NCI-H1105 (cell line): ENCODE data around the gene MLLT10.
"Not testable (repeated sequence)": the region's sequence is repeated elsewhere in the genome, so short reads cannot be mapped to it uniquely, and the experiment has no call there.

Experiments
- DNase-seq: peaks from one replicate; lab custom pipeline; 2025; lab: John Stamatoyannopoulos, UW

The MLLT10 gene

DNA sequence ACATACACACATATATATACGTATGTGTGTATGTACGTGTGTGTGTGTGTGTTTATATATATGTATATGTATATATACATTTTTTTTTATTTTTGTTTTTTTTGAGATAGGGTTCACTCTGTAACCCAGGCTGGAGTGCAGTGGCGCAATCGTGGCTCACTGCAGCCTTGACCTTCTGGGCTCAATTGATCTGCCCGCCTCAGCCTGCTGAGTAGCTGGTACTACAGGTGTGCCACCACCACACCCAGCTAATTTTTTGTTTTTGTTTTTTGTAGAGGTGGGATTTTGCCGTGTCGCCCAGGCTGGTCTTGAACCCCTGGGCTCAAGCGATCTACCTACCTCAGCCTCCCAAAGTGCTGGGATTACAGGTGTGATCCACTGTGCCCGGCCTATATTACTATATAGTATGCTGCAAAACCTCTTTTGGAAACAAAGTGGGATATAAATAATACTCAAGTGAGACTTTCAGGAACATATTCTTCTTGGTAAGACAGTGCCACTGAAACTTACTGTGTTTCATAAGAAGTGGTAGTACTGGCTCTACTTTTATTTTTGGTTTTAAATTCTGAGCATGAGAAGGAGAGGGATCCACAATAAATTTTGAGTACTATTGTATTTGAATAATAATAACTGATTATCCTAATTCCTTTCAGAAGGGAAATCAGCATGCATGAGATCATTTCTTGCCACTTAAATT lies 51.0 kb downstream of the MLLT10 start:
- no peak for DNase-seq

DNA sequence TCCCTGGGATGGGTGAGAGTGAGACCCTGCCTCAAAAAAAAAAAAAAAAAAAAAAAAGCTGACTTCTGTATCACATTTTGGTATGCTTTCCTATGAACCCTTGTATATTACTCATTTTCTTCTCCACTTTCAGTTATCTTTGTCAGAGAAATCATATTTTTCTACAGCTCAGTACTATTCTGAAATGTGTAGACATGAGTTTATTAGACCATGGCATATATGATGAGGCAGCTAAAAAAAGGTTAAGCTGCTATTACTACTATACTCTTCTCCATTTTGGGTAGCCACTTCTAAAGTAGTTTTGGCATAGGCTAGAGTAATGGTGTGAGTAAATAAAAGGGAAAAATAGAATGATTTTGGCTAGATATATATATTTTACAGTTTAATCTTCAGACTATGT lies 53.4 kb downstream of the MLLT10 start:
- DNase-seq = no peak

DNA sequence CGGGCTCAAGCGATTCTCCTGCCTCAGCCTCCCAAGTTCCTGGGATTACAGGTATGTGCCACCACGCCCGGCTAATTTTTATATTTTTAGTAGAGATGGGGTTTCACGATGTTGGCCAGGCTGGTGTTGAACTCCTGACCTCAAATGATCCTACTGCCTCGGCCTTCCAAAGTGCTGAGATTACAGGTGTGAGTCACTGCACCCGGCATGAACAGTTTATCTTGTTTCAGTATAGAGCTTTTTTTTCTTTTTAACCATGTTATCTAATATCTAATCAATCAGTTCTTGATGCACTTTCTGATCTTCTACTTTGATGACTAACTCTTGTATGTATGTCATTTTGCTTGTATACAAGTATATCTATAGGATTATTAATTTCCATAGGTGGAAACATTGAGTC lies 54.1 kb downstream of the MLLT10 start:
- DNase-seq = not testable (repeated sequence)

DNA sequence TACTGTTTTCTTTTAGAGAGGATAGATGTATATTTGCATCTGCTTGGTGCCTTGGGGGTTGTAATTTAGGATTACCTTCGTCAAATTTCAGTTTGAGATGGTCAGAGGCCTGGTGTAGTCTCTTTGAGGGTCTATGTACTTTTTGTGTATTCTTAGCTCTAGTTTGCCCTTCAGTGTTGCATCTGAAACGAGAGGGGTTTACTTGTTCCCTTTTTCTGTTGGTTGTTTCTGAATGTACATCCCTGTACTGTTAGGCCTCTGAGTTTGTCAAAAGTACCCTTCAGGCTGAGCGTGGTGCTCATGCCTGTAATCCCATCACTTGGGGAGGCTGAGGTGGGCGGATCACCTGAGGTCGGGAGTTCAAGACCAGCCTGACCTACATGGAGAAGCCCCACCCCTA lies 60.0 kb downstream of the MLLT10 start:
- no peak for DNase-seq

DNA sequence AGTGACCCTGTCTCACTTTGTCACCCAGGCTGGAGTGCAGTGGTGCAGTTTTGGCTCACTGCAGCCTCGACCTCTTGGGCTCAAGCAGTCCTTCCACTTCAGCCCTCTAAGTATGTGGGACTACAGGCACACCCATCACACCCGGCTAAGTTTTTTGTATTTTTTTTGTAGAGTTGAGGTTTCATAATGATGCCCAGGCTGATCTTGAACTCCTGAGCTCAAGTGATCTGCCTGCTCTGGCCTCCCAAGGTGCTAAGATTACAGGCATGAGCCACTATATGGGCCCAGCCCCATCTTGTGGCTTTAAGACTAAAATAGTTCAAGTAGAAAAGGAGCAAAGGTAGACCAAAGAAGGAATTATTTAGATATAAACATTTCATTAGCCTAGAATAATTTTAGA lies 65.5 kb downstream of the MLLT10 start:
- DNase-seq = no peak

DNA sequence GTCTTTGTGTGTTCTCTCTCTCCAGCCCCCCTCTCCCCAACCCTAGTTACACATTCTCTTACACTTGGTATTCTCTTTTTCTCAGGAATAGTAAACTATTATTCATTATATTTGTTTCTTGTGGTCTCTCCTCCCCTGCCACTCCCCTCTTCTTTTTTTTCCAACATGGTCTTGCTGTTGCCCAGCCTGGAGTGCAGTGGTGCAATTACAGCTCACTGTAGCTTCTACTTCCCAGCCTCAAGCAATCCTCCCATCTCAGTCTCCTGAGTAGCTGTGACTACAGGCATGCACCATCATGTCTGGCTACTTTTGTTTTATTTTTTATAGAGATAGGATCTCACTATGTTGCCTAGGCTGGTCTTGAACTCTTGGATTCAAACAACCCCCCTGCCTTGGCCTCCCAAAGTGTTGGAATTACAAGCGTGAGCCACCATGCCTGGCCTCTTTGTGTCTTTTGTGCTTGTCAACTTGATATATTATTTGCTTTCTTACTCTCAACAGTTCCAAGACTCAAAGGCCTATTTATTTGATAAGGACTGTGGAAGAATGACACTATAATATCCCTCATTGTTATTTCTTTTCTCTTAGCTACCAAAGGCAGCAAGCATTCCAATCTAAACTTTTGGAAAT lies 66.9 kb downstream of the MLLT10 start:
- DNase-seq = no peak

DNA sequence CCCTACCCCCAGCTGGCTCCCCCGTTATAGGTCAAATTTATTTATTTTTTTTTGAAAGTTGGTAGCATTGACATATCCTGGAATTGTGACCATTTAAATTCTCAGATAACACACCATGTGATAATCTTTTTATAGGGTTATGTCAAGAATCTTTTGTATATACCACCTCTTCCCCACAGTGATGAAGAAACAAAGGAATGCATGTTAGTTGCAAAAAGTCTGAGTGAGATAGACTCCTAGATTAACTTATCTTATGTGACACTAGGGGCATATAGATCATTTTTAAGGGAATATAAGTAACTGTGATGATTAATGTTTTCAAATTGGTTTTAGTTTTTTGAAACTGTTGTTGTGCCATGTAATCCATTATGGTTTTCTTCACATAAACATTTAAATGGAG lies 68.3 kb downstream of the MLLT10 start:
- no peak for DNase-seq

DNA sequence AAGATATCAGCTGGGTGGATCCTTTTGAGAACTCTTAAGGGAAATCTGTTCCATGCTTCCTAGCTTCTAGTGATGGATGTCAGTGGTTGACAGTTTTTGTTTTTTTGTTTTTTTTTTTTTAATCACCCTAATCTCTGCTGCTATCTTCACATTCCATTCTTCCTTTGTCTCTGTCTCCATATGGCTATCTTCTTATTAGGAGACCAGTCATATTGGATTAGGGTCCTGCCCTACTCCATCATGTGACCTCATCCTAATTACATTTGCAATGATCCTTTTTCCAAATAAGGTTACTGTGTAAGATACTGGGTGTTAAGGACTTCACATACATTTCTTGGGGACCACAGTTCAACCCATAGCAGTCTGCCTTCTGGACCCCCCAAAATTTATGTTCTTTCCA lies 69.7 kb downstream of the MLLT10 start:
- DNase-seq = no peak

DNA sequence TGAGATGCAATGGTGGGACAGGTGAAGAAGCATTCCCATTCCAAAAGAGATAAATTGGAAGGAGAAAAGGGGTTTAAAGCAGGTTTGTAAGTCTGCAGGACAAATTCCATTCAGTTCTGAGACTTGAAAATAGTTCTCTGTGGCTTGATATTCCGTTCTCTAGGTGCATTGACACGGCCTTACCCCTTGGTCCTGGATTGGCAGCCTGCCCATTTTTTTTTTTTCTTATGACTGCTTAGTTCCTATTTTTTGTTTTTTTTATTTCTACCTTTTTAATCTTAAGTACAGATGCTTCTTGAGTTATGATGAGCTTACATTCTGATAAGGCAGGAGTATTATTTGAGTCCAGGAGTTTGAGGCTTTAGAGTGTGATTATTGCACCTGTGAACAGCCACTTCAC lies 70.6 kb downstream of the MLLT10 start:
- no peak for DNase-seq

DNA sequence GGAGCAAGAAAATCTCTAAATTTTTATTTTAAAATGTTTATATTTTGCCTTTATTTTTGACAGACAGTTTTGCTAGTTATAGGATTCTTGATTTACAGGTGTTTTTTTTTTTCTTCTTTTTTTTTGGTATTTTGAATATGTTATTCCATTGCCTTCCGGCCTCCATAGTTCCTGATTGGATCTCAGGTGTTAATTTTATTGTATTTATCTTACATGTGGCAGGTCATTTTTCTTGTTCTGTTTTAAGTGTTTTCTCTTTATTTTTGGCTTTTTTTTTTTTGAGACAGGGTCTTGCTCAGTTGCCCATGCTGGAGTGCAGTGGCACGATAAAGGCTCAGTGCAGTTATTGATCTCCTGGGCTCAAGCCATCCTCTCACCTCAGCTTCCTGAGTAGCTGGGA lies 73.9 kb downstream of the MLLT10 start:
- no peak for DNase-seq

DNA sequence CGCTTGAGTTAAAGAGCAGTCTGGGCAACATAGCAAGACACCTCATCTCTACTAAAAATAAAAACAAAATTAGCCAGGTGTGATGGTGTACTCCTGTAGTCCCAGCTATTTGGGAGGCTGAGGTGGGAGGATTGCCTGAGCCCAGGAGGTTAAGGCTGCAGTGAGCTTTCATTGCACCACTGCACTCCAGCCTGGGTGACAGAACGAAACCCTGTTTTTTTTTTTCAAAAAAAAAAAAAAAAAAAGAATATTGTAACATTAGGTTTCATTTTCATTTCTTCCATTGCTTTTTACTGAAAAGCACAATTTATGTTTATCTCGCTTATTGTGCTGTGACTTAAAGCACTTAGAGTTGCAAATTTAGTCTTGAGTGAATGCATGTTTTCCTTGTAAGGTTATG lies 80.0 kb downstream of the MLLT10 start:
- no peak for DNase-seq

DNA sequence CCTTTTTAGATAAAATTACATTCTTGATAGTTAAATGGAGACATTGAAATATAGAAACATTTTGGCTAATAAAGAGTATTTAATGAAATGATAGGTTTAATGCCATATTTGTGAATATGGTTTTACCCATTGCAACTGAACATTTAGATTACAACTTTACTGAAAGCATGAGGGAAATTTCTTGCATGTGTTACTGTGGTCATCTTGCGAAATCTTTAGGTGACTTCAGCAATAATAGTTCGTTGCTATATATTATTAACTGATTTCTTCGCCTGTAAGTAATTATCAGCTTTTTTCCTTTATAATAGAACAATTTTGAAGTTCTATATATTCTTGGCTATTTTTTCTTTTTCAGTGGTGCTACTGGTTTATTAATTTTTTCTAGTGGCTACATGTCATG lies 83.2 kb downstream of the MLLT10 start:
- DNase-seq = no peak

DNA sequence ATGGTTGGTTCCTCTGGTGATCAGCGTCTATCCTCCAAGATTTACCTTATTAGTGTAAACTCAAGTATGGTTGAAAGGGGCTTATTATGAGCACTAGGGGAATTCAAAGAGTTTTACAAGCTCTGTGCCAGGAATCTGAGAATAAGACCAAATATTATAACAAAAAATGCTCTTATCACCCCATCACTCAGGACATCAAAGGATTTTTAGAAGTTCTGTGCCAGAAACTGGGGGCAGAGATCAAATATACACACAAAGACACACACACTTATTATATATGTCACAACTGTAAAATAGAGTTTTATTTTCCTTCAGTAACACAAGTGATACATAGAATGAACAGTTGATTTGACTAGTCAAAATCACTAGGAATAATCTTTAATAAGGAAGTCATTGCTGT lies 89.3 kb downstream of the MLLT10 start:
- DNase-seq = no peak

DNA sequence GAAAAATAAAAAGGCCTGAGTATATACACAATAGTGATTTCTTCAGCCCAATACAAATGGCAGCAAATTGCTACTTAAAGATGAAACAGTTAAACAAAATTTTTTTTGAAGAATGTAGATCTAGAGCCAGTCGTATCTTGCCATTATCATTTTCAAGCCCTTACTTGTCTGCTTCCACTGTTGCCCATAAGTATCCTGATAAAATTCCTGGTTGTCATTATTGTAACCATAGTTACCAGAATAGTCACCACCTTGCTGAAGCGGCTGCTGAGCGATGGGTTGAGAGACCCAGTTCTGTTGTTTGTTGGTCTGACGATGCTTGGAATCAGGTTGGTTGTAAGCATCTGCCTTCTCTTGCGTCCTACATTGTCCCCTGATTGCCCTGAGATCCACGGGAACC lies 90.4 kb downstream of the MLLT10 start:
- not testable (repeated sequence) for DNase-seq

DNA sequence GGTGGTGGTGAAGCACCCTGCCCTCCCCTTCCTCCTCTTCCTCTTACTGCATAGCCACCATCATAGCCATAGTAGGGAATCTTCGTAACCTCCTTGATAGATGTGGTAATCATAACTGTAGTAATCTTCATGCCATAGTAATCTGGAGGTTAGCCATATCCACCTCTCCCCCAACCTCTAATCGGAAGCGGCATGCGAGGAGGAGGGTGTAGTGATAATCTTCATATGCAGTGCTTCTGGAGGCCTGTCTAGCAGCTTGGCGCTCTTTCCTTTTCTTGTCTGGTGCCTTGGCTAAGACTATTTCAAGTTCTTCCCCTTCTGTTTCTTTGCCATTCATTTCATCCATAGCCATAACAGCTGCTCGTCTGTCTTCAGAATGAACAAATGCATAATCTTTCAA lies 90.9 kb downstream of the MLLT10 start:
- DNase-seq = no peak

DNA sequence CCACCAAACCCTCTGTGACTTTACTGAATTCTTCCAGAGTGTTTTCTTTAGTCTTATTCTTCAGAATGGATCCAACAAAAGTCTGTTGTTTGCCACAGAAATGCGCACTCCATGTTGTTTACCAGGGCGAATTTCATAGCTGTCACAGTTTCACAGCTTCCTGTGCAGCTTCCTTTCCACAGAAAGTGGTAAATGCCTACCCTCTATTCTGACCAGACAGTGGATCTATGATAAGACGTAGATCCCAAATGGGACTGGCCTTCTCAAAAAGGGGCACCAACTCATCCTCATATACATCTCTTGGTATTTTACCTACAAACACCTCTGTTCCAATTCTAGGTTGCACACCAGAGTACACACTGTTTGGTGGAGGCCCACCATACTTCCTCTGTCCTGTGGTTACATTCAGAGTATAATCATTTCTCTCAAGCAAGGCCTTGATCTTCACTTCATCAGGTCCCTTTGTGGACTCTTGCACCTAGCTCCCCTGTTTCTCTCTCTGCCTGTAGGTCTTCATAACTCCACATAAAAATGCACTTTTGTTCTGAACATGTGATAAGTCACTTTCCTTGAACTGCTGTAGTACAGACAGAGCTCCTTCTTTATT lies 91.7 kb downstream of the MLLT10 start:
- DNase-seq = no peak

DNA sequence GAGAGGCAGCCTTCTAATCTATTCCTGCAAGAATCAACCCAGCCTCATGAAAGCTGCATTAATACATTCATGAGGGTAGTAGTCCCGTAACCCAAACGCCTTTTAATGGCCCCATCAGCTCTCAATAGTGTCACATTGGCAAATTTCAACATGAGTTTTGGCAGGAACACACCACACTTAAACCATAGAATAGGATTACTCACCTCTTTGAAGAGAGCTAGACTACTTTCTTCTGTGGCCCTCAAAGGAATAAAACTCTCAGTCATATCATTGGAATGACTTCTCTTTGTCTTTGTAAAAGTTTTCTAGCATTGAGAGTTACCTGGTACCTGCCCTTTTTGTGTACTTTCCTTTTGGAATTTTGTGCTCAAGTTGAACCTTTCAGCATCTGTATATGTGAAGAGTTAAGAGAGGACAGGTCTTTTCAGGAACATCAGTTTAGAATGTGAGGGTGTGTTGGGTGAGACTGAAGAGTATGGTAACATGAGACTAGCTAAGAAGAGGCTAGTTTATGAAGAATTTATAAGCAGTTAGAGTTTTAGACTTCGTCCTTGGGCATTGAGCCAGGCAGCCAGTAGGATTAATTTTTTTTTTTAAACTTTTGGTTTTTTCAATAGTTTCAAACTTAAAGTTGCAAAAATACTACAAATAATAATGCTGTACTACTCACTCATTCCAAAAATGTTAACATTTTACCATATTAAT lies 92.6 kb downstream of the MLLT10 start:
- no peak for DNase-seq

DNA sequence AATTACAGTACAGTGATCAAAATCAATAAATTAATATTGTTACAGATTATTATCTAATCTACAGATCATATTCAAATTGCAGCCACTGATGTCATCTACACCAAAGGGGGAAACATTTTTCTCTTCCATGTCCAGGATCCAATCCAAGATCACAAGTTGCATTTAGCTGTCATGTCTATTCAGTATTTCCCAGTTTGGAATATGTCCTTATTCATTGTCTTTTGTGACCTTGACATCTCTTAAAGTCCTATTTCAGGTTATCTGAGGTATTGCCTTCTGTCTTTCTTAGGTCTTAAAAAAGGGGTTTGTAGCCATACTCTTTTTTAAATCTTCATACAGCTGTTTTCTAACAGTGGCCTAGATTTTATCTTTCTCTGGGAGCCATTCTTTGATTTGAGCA lies 93.3 kb downstream of the MLLT10 start:
- no peak for DNase-seq

DNA sequence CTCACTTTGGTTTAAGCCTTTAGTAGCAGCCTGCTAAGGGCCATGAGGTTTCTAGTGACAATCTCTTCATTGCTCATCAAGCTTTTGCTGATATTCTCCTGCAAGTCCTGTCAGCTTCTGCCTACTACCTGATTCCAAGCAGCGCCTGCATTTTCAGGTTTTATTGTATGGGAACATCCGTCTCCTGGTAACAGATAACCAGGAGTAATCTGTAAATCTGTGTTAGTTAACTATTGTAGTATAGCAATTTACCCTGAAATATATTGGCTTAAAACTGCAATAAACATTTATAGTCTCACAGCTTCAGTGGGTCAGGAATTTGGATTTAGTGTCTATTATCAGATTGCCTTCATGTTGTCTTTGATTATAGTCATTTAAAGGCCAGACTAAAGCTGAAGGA lies 94.0 kb downstream of the MLLT10 start:
- no peak for DNase-seq

DNA sequence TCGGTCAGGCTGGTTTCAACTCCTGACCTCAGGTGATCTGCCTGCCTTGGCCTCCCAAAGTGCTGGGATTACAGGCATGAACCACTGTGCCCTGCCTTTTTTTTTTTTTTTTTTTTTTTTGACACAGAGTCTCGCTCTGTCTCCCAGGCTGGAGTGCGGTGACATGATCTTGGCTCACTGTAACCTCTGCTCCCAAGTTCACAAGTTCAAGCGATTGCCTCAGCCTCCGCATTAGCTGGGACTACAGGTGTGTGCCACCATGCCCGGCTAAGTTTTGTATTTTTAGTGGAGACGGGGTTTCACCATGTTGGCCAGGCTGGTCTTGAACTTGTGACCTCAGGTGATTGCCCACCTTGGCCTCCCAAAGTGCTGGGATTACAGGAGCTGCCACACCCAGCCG lies 94.6 kb downstream of the MLLT10 start:
- DNase-seq = not testable (repeated sequence)

DNA sequence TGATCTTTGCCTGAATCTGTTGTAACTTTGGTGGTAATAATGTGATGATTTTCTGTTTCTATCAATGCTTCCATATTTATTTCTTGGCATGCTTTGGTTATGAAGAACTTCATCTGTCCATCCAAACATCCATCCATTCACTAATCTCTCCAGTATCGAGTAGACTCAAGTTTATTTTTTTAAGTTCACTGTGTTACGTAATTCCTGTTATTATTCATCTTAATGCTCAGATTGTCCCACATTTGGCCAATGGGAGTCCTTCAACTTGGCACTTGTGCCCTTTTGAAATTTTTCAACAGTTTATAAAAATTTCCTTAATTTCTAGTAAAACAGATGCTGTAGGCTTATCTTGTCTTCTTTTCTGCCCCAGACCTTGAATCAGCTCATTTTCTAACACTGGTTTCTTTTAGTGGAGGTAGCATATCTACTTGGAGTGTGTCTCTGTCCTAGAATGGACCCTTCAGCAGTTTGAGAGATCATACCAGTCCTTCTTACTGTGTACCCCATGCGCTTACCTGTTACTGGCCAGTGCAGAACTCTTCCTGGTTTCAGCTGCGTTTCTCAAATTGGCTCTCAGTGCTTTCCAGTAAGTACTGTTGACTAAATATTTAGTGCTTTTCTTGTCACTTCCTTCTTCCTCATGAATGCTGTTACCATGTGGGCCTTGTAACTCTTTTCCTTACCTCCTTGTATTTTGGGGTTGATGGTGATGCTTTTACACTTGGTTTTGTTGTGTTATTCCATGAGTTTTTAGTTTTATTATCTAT lies 100.8 kb downstream of the MLLT10 start:
- DNase-seq = no peak

DNA sequence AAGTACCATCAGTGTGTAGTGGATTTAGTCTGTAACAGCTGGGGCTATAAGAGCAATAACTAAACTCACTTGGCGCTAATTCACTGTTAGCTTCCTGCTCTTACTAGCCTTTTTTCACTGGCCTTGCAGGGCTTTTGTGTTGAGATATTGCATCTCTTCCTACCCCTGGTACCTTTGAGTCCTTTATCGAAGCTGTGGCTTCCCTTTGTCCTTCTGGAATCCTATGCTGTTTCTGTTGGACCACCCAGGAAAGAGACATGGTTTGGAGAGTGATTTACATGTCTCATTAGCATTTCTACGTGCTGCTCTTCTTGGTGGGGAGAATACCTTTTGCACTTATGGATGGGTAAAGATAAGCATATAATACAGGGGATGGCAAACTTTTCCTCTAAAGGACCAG lies 103.8 kb downstream of the MLLT10 start:
- DNase-seq = no peak
